HG02588 (cell line): ENCODE results near the gene RTL10.

ENCODE experiments used
- ATAC-seq: cut with Tn5 transposase; IDR thresholded peaks from one replicate; pipeline ENCODE4 v1.9.1; 2021; ENCODE audit warnings: mild to moderate bottlenecking, moderate library complexity; ENCODE audit not compliant: unreplicated experiment

RTL10 gene

DNA sequence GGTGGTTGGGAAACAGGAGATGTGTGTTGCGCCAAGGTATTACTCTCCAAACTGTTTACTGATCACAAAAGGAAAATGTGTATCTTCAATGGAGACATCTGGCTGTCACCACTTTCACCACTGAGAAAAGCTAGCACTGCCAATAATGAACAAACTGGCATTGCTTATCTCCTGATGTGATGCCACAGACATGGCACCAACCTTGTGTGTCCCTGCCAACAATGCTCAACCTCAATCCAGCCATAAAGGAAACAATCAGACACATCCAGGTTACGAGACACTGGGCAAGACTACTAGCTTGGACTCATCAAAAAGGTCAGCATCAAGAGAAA lies 28.1 kb downstream of the RTL10 start:
- ATAC-seq, result no peak

DNA sequence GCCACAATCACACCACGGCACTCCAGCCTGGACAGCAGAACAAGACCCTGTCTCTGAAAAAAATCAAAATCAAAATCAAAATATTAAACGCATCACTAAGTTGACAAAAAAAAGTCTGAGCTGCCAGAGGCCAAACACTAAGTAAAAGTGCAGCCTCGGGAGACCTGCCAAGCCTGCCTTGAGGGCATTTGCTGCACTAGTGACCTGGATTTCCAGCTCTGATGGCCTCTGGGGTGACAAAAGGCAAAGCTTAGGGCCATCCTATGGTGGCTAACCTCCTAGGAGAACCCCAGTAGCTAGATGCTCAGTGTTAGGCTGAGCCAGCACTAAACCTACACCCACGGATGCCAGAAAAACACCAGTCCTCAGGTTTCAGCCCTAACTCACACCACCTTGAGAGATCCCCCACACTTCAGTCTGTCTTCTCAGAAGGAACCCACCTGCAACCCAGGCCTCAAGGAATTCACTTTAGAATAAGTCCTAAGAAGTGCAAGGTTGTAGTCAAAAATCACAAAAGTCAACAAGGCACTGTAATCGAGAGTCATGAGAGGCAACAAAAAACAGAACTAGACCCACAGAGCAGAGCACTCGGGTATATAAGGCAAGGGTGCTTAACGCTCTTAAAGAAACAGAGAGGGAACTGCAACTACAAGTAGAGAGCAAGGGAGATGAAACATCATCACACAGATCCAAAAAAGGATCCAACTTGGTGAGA lies 28.6 kb downstream of the RTL10 start:
- no peak for ATAC-seq

DNA sequence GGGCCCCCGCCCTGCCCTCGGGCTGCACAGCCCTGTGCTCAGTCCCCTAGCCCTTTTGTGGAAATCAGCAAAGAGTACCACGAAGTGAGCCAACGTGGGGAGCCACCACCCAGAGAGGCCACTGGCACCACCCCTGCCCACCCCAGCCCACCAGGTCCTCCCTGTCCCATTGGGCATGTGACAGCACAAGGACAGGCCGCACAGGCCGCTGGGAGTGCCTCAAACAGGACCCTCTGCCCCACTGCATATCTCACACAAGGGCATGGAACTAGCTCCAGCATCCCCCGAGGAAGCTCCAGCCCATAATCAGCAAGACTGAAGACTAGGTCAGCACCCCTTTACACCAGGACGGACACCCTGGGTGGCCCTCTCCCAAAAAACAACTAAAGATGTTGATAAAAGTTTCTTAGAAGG lies 29.7 kb downstream of the RTL10 start:
- no peak for ATAC-seq

DNA sequence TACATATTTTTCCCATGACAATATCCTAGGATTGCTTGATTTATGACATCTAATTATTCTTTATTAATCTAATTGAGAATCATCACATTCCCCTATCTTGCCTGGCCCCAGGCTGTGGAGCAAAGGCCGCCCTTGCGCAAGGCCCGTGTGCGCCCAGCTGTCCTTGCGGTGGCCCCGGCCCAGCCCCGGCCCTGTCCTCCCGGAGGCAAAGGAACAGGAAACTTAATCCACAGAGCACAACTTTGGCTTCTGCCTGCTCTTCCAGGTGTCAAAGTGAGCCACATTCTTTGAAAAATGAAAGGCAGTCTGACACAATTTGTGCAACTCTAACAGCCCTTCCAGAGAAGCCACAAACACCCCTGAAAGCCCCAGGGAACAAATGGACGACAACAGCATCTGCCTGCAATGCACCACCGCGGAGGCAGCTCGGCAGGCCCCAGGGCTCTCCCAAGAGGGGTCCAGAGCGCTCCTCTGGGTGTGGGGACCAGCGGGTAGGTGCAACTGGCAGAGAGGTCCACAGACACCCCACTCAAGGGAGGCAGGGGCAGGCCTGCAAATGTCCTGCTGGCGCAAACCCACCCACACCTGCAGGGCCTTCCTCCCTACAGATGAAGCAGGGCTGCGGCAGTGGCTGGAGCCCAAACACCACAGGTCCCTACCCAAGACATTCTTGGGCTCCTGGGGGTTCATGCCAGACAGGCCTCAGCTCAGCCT lies 30.3 kb downstream of the RTL10 start:
- ATAC-seq, result no peak

DNA sequence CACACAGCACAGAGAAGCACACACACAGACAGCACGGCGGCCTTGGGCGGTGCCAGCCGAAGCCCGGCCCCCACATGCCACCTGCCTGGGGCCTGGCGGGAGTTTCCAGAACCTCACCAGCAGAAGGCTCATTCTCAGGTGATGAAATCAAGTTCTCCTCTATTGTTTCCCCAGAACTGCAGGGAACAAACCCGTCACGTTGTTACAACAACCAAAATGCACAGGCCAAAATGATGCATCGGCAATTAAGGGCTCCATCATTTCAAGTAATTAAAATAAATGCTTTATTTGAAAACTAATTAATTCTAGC lies 30.8 kb downstream of the RTL10 start:
- ATAC-seq, result no peak

DNA sequence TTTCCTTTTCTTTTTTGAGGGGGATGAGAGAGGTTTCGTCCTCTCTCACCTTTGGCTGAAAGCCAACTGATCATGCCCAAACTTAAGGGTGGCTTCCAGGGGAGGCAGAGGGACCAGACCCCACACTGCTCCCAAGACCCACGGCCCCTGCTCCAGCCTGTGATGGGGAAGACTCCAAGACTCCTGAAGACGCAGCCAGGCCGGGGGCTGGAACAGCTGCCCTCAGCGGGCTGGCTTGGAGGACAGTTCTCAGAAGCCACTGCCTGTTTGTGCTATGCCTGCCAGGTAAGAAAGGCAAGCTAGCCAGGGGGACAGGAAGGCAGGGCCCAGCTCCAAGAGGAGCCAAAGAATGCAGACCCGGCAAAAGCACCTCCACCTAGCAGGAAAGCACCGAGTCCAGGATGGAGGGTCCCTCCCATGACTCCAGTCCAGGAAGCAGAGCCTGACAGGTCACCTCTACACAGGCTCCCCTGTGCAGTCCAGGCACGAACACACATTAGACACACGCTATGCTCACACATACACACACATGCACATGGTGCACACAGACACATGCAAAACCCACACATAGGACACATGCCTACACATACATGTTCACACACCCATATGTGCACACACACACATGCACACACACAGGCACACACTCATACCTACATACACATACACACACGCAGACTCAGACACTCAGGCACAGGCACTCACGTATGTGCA lies 31.3 kb downstream of the RTL10 start:
- ATAC-seq, result no peak

DNA sequence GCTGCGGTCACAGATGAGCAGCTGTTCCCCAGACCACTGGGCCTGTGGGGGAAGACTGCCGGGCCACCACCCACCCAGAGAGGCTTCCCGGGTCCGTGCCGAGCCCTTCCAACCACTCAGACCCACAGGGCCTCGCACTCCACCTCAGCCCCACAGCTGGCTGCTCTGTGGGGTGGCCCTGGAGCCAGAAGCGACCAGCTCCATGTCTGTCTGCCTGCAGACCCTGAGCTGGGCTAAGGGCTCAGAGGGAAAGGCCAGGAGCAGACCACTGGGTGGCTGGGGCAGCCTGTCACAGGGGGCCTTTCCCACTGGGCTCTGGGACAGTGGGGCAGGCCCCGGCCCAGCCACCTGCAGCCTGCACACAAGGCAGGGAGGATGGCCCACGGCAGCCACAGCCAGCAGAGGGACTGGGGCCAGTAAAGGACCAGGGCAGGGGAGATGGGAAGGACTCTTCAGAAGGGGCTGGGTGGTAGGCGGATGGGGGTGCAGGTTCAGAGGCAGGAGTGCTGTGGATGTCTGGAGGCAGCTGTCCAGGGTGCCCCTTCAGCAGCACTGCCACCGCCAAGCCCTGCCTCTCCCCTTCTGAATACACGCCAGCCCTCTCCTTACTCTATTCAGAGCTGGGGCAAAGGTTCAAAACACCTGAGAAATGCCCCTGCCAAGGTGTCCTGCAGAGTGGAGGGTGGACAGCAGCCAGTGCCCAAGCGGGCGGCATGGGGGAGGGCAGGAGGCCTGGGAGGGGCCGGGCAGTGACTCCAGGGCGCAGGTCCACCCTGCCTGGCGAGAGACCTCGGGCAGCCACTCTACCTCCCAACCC lies 32.2 kb downstream of the RTL10 start:
- no peak for ATAC-seq

DNA sequence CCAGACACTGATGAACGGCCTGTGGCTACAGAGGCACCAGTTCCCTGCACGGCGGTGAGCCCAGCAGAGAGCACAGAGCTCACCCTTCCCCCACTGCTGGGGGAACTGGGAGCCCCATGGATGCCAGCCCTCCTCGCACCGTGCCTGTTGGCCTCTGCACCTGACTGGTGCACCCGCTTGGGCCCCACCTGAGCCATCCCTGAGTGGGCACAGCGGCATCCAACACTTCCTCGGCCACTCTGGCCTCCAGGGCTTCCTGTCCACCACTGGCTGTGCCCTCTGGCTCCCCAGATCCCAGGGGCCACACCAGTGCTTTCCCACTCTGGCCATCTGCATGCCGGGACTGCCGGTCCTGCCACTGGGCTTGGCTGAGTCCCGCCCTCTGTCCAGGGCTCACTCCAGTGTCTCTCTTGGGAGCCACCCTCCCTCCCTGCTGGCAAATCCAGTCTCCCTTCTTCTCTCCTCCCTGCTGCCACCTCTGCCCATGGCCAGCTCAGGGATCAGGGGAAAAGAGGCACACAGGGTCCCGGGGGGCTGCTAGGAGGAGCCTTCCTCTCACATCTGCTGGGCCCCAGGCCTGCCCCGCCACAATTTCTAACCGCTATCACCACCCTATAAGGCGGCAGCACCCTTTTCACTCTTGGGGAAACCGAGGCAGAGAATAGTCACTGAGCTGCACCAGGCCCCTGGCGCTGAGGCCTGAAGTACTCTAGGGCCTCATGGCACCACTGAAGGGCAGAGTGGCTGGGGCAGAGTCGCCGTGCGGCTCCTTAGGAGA lies 33.0 kb downstream of the RTL10 start:
- no peak for ATAC-seq

DNA sequence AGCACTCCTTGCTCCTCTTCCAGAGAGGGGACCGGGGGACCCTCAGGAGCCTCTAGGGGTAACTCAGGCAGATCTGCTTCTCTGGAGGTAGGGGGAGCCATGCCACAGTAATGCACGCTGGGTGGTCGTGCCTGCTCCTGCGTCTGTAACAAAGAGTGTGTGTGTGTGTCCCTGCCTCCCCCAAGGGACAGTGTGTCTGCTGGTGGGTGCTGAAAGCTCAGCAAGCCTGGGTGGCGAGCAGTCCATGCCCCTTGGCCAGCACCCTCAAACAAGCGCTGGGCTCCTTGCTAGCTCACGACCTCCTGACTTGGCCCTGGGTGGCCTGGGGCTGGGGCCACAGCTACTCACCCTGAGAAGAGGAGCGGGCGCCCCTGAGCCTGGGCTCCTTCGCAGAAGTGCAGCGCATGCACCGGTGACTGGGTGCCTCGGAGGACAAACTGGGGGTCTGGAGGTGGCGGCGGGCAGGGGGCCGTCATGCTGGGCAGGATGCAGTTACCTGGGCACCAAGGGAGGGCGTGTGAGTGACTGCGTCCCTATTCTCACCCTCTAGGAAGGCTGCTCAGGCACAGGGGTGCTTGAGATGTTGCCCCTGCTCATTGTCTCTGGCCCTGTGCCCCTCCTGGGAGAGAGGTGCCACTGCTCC lies 33.7 kb downstream of the RTL10 start:
- ATAC-seq, result no peak

DNA sequence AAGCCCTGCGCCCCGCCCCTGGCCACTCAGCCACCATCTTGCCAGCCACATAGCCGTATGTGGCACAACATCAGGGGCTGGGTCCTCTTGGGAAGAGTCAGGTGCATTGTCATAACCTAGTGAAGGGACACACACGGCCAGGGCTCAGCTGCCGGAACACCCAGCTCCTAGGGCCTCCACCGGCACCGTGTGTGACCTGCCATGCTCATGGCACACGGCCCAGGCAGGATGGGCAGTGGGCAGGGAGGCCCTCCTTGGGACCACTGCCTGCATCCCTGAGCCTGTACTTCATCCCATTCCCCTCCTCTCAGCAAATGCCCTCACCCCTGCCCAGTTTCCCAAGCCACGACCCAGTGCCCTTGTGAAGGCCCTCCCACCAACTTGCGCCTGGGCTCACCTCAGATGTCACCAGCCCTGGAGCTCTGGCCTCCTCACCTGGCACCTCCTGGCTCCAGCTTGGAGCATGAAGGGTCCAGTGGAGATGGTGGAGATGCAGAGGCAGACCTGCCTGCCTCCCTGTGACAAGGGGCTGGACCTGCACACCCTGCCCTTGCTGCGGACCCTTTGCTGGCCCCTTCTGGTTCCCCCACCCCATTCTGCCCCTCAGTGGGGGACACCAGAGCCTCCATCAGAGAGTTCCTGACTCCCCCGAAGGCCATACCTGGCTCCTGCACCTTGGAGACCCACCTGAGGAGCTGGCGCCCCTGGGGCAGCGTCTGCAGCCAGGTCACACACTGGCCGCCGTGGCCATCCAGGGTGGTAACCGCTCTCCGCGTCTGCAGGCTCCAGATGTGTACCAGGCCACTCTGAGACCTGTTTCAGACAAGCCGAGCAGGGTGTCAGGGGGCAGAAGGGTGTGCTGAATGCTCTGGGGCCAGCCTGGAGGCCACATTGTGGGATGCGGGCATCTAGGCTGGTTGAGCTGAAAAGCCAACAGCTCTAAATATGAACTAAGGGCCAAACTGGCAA lies 34.5 kb downstream of the RTL10 start:
- ATAC-seq, result no peak

DNA sequence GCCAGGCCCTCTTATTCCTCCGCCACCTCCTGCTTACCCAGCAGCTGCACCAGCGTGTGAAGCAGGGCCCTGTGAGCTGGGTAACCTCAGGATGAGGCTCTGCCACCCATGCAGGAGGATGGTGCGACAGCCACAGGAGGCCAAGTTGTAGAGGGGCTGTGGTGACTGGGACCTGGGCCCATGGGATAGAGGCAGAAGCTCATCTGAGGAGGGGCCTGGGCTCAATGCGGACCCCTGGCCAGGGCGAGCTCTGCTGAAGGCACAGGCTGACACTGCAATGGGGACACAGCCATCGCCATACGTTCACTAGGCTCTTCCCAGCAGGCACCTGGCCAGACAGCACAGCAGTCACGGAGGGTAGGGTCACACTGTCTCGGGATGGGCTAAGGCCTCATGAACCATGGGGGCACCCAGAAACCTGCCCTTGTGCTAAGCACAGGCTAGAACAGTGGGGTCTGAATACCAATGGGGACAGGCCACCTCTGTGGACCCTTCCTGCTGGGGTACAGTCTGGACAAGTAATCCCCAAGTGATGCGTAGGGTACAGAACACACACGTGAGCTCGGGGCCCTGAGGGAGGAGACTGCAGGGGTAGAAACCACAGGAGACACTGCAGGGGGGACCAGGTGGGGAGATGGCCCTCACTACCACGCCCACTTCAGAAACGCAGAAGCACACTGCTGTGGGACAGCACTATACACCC lies 35.3 kb downstream of the RTL10 start:
- no peak for ATAC-seq

DNA sequence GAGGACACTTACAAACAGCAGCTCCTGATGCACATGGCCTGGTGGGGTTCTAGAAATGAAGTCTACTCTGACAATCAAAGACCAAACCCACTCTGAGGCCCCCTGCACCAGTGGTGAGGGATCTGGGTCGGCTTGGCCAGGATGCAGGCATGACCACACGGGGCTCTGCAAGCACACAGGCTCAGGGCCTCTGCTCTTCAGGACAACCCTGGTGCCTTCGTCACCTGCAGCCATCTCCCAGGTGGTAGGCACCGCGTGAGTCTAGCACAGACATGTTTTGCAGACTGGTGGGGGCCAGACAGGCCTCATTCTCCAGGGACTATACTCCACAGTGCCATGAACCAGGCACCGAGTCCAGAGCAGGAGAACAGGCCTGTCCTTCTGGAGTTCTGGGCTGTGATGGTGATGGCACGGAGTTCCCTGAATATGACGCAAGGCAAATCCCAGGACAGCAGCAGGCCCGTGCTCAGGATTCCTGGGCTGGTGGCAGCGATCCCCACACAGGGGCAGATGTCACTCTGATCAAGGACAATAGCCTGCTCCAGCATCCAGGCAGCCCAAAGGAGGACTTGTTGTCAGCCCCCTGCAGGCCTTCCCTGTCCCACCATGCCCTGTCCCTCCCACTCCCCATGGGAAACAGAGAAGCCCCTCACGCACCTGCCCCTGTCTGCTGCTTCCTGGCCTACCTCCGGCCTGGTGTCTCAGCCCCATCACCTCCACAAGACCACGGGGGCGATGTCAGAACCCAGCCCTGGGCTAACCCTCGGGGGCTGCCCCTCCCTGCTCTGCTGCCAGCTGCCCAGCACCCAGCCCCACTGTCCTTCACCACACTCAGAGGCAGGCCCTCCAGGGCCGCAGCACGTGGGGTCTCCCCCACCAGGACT lies 36.1 kb downstream of the RTL10 start:
- no peak for ATAC-seq

DNA sequence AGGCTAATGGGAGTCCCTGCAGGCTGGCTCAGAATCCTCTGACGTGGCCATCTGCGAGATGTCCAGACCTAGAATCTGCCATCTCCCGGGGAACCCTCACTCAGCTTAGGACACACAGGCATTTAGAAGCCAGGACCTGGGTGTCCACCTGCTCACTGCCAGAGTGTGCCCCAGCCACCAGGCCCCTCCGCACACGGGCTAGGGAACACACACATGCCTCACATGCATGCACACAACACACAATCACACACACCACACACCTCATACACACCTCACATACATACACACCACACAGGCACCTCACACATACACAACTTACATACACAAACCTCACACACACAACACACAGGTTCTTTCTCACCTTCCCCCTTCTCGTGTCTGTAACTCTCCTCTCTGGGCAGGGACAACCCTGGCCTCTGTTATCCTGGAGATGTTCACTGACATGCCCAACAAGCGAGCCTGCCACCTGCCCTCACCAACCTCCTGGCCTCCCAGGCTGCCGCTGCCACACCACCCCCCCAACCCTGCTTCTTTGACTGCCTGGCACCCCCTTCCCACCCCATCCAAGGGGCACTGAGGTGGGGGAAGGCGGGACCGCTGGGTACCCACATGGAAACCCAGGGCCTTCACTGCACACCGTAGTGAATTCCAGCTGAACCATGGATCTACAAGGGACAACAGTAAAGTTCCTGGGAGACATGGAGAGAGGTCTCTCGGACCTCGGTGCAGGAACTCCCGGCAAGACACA lies 38.1 kb downstream of the RTL10 start:
- no peak for ATAC-seq

DNA sequence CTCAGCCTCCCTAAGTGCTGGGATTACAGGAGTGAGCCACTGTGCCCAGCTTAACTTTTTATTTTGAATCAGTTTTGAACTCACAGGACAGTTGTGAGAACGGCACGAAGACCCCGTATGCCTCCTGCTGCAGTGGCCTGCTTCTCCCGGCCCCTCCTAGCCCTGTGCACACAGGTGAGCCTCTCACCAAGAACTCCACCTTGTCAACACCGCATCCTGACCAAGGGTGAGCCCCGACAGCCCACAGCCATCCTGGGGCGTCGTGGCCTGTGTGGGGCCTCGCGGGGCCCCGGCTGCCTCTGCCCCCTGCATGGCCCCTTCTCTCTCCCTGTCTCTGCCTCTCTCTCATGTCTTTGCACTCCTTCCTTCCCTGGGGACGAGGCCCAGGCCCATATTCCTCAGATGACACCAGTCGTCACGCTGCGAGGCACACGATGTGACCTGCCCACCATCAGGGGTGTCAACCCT lies 38.8 kb downstream of the RTL10 start:
- ATAC-seq, result no peak

DNA sequence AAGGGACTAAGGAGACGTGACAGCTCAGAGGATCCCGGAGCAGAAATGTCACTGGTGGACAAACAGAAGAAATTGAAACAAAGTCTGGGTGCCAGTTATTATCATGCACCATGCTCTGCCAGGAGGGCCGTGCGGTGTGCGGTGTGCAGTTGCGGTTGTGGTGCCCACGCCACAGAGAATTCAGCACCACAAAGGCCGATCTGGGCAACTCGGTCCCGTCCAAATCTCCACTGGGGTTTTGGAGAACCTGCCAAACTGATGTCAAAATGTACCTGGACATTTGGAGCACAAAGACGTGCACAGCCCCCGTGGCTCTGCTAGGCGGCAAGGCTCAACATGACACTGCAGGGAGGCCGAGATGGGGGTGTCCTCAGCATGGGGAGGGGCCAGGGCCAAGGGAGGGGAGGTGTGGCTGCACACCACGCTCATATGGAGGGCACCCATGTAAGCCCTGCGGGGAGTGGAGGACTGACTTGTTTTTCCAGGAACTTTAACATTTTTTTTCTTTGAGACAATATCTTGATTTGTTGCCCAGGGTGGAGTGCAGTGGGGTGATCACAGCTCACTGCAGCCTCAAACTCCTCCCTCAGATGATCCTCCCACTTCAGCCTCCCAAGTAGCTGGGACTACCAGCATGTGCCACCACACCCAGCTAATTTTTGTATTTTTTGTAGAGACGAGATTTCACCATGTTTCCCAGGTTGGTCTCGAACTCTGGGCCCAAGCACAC lies 39.4 kb downstream of the RTL10 start:
- ATAC-seq, result no peak

DNA sequence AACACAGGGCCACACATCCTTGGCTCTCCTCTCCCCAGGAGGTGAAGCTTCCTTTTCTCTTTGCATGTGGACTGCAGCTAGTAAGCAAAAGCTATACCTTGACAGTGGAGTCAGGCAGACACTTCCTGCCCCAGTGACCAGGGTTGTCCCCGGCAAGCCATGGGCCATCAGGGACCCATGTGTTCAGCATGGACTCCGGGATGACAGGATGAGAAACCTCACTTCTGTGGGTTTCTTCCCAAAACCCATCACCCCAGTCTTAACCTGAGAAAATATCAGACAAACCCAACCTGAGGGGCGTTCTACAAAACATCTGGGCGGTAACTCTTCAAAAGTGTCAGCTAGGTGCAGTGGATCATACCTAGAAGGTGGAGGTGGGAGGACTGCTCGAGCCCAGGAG lies 40.2 kb downstream of the RTL10 start:
- no peak for ATAC-seq
